ENCODE data around the gene ACOT4.
"Not testable (repeated sequence)": the region's sequence is repeated elsewhere in the genome, so short reads cannot be mapped to it uniquely, and the experiment has no call there.

Gene ACOT4

DNA sequence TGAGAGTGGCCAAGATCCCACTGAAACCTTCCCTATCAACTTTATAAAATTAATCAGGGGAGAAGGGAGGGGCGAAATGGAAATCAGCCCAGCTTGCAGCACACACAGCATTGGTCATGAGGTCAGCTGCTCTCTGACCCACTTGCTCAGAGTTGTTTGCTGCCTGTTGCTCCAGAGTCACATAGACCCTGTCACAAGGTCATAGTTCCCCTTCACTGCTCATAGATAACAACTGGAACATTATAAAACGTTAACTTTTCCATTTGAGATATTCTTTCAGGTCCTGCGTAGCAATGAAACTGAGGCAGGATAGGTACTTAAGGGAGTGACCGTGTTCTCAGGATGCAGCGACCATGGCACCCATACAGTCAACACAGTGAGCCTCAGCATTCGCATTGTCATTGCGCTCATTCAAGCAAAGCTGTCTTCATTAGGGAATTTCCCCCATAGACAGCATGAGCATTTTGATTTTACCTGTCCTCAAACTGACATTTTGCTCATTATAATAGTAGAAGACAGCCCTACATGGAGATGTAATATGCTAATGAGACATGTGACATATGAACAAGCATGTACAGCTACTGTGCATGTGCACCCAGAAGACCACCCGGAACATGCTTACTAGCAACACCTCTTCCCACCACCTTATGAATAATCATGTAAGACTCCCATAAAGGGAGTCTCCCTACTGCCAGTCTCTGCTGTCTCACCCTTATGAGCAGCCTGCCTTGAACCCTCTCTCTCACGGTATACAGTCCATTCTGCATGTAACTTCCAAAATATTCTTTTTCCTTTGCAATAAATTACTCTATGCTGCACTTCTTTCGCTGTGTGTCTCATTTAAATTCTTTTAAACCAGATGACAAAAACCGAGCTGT is 9.3 kb upstream of the ACOT4 start:
- DNase-seq = not testable (repeated sequence)

DNA sequence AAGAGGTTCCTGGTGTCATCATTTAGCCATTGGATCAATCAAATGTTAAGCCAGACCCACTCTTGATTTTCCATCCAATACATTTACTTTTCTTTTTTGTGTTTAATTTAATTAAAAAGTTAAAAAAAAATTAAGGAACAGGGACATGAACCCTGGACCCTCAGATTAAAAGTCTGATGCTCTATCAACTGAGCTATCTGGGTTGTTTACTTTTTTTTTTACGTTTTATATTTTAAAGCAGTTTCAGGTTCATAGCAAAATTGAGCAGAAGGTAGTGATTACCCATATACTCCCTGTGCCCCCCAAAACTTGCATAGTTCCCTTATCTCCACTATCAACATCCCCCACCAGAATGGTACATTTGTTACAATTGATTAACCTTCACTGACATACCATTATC is 3.0 kb upstream of the ACOT4 start:
- DNase-seq = no peak

DNA sequence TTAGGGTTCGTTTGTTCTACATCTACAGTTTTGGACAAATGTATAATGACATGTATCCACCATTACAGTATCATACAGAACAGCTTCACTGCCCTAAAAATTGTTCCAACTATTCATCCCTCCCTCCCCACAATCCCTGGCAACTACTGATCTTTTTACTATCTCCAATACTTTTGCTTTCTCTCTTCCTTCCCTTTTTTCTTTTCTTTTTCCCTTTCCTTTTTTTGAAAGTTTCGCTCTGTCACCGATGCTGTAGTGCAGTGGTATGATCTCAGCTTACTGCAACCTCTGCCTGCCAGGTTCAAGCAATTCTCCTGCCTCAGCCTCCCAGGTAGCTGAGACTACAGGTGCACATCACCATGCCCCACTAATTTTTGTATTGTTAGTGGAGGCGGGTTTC is 2.6 kb upstream of the ACOT4 start:
- DNase-seq = no peak

DNA sequence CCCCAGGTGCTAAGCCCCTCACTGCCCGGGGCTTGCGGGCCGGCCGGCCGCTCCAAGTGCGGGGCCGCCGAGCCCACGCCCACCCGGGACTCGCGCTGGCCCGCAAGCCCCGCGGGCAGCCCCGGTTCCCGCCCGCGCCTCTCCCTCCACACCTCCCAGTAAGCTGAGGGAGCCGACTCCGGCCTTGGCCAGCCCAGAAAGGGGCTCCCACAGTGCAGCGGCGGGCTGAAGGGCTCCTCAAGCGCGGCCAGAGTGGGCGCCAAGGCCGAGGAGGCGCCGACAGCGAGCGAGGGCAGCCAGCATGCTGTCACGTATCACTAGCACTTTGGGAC is 1.0 kb upstream of the ACOT4 start:
- DNase-seq = not testable (repeated sequence)

DNA sequence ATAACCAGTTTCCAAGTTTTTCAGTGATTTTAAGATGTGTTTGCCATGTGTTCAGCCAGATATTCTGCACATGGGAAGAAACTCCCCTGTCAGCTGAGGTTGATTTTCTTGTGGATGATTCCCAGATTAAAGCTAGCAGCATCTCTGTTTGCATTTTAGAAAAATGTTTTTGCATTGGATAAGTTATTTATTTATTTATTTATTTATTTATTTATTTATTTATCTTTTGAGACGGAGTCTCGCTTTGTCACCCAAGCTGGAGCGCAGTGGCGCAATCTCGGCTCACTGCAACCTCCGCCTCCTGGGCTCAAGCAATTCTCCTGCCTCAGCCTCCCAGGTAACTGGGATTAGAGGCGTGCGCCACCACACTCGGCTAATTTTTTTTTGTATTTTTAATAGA is 2.8 kb downstream of the ACOT4 start:
- DNase-seq = no peak

DNA sequence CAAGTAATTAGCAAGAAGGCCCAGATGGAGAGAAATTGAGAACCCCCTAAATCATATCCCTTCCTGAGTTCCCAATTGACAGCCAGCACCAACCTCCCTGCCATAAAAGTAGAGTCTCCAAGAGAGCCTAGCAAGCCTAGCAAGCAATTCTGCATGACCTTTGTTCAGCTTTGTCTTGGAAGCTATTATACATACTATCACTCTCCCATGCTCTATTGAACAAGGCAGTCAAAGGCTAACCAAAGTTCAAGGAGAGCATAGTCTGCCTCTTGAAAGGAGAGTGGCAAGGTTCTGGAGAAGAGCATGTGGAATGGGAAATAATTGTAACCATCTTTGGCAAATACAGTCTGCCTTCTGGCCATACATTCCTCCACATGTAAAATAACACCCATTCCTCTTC is 7.8 kb downstream of the ACOT4 start:
- no peak for DNase-seq

DNA sequence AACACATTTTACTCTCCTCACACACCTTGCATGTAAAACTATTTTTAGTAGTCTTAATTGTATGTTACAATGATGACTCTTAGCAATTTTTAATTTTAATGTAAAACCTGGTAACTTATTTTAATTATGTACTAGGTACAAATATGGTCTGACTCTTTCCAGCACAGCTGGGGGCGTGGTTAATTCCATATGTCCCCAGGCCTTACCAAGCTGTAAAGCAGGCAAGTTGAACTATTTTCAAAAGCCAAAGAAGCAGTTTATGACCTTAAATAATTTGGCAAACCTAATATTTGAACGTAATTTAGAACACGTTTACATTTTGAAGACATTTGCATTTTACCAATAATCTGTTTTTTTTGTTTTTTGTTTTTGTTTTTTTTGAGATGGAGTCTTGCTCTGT is 11.3 kb downstream of the ACOT4 start:
- no peak for DNase-seq

DNA sequence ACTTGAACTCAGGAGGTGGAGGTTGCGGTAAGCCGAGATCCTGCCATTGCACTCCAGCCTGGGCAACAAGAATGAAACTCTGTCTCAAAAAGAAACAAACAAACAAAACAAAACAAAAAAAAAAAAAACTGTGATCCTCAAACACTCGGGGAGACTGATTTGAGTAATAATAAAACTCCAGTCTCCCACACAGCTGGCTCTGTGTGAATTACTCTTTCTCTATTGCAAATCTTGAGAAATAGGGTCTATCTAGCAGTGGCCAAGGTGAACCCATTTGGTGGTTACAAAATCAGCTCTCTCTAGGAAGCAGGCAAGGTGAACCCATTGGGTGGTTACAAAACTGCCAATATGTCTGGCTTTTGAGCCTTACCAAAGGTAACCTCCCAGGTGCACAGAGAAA is 14.6 kb downstream of the ACOT4 start:
- DNase-seq = no peak

DNA sequence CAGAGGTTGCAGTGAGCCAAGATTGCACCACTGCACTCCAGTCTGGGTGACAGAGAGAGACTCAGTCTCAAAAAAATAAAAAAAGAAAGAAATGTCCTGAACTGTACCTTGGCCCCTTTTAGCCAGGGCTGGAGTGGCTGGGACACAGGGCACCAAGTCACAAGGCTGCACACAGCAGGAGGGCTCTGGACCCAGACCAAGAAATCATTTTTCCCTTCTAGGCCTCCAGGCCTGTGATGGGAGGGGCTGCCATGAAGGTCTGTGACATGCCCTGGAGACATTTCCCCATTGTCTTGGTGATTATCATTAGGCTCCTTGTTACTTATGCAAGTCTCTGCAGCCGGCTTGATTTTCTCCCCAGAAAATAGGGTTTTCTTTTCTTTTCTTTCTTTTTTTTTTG is 15.6 kb downstream of the ACOT4 start:
- DNase-seq = no peak

DNA sequence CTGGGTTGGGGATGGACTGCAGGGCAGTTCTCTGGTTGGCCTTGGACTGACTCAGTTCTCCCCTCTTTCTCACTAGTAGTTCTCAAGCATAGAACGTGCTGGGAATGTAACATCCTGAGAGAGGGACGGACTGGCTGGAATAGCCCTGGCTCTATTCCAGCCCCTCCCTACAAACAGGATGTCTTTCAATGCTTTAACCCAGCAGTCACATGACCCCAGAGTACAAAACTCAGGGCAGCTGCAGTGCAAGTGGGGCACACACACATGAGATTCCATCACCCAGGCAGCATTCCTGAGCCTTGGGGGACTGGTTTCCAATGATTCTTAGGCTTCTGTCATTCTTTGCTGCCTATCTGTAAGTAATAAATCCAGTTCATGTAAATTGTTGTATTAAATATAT is 19.0 kb downstream of the ACOT4 start:
- DNase-seq = peak; percentile 1

DNA sequence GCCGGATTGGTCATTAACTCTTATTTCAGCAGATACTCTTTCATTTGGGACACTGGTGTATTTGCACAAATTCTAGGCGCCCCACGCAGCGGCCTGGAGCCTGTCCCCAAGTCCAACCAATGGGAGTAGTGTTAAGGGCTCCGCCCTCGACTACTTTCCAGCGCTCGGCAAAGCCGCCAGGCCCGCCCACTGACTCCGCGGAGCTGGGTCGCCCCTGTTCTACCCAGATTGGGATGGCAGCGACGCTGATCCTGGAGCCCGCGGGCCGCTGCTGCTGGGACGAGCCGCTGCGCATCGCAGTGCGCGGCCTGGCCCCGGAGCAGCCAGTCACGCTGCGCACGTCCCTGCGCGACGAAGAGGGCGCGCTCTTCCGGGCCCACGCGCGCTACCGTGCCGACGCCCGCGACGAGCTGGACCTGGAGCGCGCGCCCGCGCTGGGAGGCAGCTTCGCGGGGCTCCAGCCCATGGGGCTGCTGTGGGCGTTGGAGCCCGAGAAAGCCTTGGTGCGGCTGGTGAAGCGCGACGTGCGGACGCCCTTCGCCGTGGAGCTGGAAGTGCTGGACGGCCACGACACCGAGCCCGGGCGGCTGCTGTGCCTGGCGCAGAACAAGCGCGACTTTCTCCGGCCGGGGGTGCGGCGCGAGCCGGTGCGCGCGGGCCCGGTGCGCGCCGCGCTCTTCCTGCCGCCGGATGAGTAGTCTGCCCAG is 20.8 kb downstream of the ACOT4 start, which contains the start of gene ACOT6:
Gene ACOT6 (plus strand): TSS at position 179 of the 707 bp plus-strand sequence. CDS start 55 bp downstream, at position 234.
- DNase-seq = peak; percentile 54

DNA sequence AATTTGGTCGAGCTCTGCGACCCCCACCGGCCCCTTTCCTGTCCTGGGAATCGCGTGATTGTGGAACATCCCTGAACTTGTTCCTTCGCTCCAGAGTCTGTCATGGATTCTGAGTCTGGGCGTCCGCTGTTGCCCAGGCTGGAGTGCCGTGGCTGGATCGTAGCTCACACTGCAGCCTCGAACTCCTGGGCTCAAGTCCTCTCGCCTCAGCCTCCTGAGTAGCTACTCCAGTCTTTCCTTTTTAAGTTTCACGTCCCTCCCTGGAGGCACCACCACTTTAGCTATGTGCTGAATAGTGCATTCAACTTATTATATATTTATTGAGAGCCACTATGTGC is 21.3 kb downstream of the ACOT4 start:
- no peak for DNase-seq

DNA sequence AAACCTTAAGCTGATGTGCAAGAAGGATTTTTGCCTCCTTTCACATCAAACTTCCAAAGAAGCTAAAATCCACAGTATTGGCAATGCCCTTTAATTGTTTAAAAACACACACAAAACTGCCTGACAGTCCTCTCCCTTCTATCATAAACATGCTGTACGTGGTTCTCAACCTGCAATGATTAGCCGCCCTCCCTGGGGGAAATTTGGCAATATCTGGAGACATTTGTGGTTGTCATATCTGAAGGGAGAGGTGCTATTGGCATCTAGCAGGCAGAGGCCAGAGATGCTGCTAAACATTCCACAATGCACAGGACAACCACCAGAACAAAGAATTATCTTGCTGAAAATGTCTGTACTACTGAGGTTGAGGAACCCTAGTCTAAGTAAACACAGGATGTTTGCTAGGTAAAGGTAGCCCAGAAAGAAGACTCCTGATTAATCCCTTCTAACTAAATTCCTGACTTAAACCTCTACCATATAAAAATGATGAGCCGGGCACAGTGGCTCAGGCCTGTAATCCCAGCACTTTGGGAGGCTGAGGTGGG is 21.8 kb downstream of the ACOT4 start:
- DNase-seq = no peak

DNA sequence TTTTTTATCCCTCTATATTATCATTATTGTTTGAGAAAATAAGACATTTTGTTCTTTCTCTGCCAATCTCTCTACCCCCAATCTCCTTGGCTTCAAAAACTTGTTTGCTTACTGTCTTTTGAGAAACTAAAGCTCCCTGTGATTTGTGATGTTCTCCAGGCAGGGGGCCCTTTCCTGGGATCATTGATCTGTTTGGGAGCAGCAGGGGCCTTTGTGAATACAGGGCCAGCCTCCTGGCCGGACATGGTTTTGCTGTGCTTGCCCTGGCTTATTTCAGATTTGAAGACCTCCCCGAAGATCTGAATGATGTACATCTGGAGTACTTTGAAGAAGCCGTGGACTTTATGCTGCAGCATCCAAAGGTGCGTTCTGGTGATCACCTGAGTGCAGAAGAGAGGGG is 25.2 kb downstream of the ACOT4 start:
- no peak for DNase-seq

DNA sequence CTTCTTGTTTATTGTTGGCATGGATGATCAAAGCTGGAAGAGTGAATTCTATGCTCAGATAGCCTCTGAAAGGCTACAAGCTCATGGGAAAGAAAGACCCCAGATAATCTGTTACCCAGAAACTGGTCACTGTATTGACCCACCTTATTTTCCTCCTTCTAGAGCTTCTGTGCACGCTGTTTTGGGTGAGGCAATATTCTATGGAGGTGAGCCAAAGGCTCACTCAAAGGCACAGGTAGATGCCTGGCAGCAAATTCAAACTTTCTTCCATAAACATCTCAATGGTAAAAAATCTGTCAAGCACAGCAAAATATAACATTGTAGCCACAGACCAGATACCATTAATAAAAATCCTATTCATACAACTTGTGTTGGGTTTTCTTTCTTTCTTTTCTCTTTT is 27.9 kb downstream of the ACOT4 start:
- no peak for DNase-seq

DNA sequence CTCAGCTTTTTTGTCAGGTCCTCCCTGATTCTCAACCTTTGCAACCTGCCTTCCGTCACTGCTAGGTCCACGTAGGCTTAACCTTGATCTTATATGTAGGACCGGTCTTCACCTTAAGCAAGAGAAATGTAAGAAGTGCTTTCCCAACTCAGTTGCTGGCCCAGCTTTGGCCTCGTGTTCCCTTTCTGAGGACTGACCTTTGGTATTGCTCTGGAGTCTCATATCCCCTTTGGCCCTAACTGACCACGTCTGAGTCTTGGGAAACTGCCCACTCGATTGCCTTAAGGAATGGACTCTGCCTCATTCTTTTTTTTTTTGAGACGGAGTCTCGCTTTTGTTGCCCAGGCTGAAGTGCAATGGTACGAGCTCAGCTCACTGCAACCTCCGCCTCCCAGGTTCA is 28.6 kb downstream of the ACOT4 start:
- DNase-seq = no peak

DNA sequence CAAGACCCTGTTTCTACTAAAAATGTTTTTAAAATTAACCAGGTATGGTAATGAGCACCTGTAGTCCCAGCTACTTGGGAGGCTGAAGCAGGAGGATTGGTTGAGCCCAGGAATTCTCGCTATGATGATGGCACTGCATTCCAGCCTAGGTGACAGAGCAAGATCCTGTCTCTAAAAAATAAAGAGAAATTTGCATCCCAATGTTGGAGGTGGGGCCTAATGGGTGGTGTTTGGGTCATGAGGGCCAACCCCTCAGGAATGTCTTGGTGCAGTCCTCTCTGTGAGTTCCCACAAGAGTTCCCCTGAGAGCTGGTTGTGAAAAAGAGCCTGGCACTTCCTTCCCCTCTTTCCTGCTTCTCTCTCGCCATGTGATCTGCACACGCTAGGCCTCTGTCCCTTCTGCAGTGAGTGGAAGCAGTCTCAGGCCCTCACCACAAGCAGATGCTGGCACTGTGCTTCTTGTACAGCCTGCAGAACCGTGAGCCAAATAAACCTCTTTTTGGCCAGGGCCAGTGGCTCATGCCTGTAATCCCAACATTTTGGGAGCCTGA is 31.9 kb downstream of the ACOT4 start:
- no peak for DNase-seq

DNA sequence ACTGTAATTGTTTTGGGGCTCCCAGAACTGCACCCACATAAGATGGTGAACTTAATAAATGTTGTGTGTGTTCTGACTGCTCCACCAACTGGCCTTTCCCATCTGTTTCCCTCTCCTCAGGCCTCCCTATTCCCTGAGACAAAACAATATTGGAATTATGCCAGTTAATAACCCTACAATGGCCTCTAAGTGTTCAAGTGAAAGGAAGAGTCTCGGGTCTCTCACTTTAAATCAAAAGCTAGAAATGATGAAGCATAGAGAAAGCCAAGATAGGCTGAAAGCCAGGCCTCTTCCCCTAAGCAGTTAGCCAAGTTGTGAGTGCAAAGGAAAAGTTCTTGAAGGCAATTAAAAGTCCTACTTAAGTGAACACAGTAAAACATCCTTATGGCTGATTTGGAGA is 34.0 kb downstream of the ACOT4 start:
- no peak for DNase-seq

DNA sequence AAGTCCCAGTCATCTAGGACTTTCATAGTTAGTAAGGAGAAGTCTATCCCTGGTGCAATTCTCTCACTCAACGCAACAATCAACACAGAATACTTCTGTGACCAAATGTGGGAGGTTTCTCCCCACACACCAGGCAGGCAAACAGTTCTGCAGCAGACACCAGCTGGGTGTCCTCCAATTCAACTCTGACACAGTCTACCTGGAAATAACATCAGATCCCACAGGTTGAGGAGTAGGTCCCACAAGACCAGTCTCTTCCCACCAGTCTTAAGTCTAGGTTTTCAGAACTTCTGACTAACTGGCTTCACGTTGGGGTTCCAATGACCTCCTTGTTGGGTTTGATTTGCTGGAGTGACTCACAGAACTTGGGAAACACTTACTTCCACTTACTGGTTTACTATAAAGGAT is 35.5 kb downstream of the ACOT4 start:
- DNase-seq = no peak

DNA sequence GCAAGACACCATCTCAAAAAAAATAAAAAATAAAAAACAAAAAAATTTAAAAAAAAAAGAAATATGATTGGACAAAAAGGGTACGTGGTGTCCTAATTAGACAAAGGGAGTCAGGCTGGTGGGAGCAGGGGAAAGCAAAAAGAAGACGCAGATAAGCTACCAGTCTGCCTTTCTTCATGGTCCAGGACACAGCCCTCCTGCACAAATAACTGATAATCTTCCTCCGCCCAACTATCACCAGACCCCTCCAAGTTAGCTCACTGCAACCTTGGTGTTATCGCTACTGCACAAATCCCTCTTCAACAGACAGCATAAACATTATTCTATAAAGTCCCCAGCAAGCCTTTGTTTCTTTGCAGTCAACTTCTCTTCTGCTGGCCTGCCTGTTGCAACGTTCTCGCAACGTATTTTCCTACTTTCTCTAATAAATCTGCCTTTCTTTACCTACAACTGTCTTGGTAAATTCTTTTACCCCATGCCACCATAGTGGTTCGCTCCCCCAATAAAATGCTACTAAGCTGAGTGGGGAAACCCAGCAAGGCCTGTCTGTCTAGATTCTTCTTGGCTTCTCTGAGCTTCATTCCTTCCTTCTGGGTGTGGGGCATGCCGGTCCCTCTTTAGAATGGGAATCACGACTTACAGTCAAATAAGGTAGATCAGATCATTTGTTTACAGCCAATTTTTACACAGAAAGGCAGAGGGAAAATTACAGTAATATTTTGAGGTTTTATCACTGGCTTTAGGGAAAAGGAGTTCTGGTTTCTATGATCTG is 38.5 kb downstream of the ACOT4 start:
- DNase-seq = no peak

DNA sequence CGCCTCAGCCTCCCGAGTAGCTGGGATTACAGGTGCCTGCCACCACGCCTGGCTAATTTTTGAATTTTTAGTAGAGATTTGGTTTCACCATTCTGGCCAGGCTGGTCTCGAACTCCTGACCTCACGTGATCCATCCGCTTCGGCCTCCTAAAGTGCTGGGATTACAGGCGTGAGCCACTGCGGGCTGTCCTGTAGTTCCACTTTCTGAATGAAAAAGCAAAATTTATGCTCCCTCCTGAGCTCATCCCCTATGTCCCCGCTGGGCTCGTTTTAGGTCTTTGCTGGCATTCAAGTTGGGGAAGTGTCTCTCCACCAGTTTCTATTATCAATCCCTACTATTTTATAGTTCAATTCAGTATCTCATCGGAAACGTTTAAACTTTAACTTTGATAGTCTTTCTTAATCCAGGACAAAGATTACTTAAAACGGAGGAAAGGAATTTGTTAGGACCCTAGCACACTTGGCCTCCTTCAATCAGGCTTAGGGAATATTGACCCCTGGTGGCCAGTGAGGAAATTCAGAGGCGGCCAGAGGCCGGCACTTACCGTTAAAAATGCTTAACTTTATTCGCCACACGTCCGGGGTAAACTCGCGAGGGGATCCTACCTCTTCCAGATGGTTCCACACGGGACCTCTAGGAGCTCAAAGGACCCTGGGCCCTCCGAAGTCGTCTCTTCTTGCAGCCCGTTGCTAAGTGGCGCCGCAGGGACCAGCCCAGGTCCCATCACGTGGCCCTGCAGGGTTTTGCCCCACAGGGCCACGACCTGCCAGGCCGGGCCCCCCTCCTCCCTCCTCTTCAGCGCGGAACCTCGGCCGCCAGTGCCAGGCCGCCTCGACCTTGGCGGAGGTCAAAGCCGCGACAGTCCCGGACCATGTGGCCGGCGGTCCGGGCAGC is 41.7 kb downstream of the ACOT4 start:
- DNase-seq = peak; percentile 64
